ENCODE measurements around the gene WDR81. TPM values are rescaled to one million over a fixed set of nuclear protein-coding genes. Genes with fewer than 3 reads are reported as not detected.

WDR81 gene
- total RNA-seq, 1 donor from 2014 or later = 13.4 TPM

GRCh38 chr17:1731194-1731506 is 6.6 kb downstream of the WDR81 start:
- H3K9me3 Mint-ChIP-seq (ENCODE audit: unreplicated experiment) = peaks cover 2% of the 10 kb centered on the region
- peaks cover 5% of the 10 kb centered on the region for H3K27me3 Mint-ChIP-seq (ENCODE audit: unreplicated experiment)
- no peak for TF ChIP-seq CTCF (IDR thresholded peaks at IDR 0.05; ENCODE audit: partially characterized antibody, unreplicated experiment)
- H3K36me3 Mint-ChIP-seq (ENCODE audit: unreplicated experiment) = peaks cover 7% of the 10 kb centered on the region
- no peak overlapping the region for H3K4me3 Mint-ChIP-seq (ENCODE audit: unreplicated experiment)
- H3K27ac Mint-ChIP-seq (ENCODE audit: unreplicated experiment) = no peak overlapping the region
- DNase-seq = no peak
- H3K4me1 Mint-ChIP-seq (ENCODE audit: low read depth, unreplicated experiment) = peaks cover 3% of the 10 kb centered on the region

- H3K4me3 Mint-ChIP-seq (ENCODE audit: unreplicated experiment) = no peak overlapping the region
- peaks cover 5% of the 10 kb centered on the region for H3K4me1 Mint-ChIP-seq (ENCODE audit: low read depth, unreplicated experiment)
- peaks cover 4% of the 10 kb centered on the region for H3K9me3 Mint-ChIP-seq (ENCODE audit: unreplicated experiment)
- H3K27ac Mint-ChIP-seq (ENCODE audit: unreplicated experiment) = no peak overlapping the region
- no peak for DNase-seq
- no peak for TF ChIP-seq CTCF (IDR thresholded peaks at IDR 0.05; ENCODE audit: partially characterized antibody, unreplicated experiment)
- peaks cover 7% of the 10 kb centered on the region for H3K36me3 Mint-ChIP-seq (ENCODE audit: unreplicated experiment)
- H3K27me3 Mint-ChIP-seq (ENCODE audit: unreplicated experiment) = peaks cover 5% of the 10 kb centered on the region
Measured at GRCh38 chr17:1732241-1732832, 7.8 kb downstream of the WDR81 start.

- Mint-ChIP-seq H3K27ac (ENCODE audit: unreplicated experiment) (no peak overlapping the region), H3K4me3 (ENCODE audit: unreplicated experiment) (no peak overlapping the region)
Measured at GRCh38 chr17:1732833-1733321, 8.4 kb downstream of the WDR81 start.

GRCh38 chr17:1733759-1734158 is 9.3 kb downstream of the WDR81 start:
- H3K27me3 Mint-ChIP-seq (ENCODE audit: unreplicated experiment) = peaks cover 5% of the 10 kb centered on the region
- peaks cover 4% of the 10 kb centered on the region for H3K9me3 Mint-ChIP-seq (ENCODE audit: unreplicated experiment)
- peaks cover 7% of the 10 kb centered on the region for H3K36me3 Mint-ChIP-seq (ENCODE audit: unreplicated experiment)
- DNase-seq = no peak
- no peak for TF ChIP-seq CTCF (IDR thresholded peaks at IDR 0.05; ENCODE audit: partially characterized antibody, unreplicated experiment)
- no peak overlapping the region for H3K4me3 Mint-ChIP-seq (ENCODE audit: unreplicated experiment)
- peaks cover 5% of the 10 kb centered on the region for H3K4me1 Mint-ChIP-seq (ENCODE audit: low read depth, unreplicated experiment)
- H3K27ac Mint-ChIP-seq (ENCODE audit: unreplicated experiment) = no peak overlapping the region

More at GRCh38 chr17:1732833-1733321, 8.4 kb downstream of the WDR81 start:
- peaks cover 5% of the 10 kb centered on the region for H3K27me3 Mint-ChIP-seq (ENCODE audit: unreplicated experiment)
- peaks cover 5% of the 10 kb centered on the region for H3K4me1 Mint-ChIP-seq (ENCODE audit: low read depth, unreplicated experiment)
- H3K9me3 Mint-ChIP-seq (ENCODE audit: unreplicated experiment) = peaks cover 4% of the 10 kb centered on the region
- DNase-seq = no peak
- H3K36me3 Mint-ChIP-seq (ENCODE audit: unreplicated experiment) = peaks cover 7% of the 10 kb centered on the region
- no peak for TF ChIP-seq CTCF (IDR thresholded peaks at IDR 0.05; ENCODE audit: partially characterized antibody, unreplicated experiment)

- Mint-ChIP-seq H3K36me3 (ENCODE audit: unreplicated experiment) (no peaks in the 10 kb centered on the region), H3K27ac (ENCODE audit: unreplicated experiment) (no peak overlapping the region), H3K9me3 (ENCODE audit: unreplicated experiment) (peaks cover 4% of the 10 kb centered on the region), H3K27me3 (ENCODE audit: unreplicated experiment) (no peaks in the 10 kb centered on the region), H3K4me3 (ENCODE audit: unreplicated experiment) (no peak overlapping the region), H3K4me1 (ENCODE audit: low read depth, unreplicated experiment) (peaks cover 5% of the 10 kb centered on the region)
- no peak for TF ChIP-seq CTCF (IDR thresholded peaks at IDR 0.05; ENCODE audit: partially characterized antibody, unreplicated experiment)
- no peak for DNase-seq
Measured at GRCh38 chr17:1735418-1735817, 10.9 kb downstream of the WDR81 start.

Measured in glutamatergic neuron (in vitro differentiated cells).